Activated naive CD8-positive, alpha-beta T cell treated with anti-CD3 and anti-CD28 coated beads, Interleukin-2, amount 50 U/mL, for 16 hours (primary cell): ENCODE measurements around the gene MIR17HG.
A peak's percentile ranks its signal among the peaks of the same experiment; 100 is the strongest.
"Not testable (repeated sequence)": the region's sequence is repeated elsewhere in the genome, so short reads cannot be mapped to it uniquely, and the experiment has no call there.

ENCODE experiments used
- DNase-seq: peaks from one replicate; pipeline ENCODE4 v3.0.0-alpha.2; 2020; ENCODE audit warnings: low read depth, low spot score

MIR17HG gene

GRCh38 chr13:91347996-91348905 lies 764 bp downstream of the MIR17HG start:
- DNase-seq: peak; percentile 52

GRCh38 chr13:91348906-91349435 lies 1.5 kb downstream of the MIR17HG start:
- DNase-seq: peak; percentile 88

- DNase-seq: no peak
These were observed 2.8 kb downstream of the MIR17HG start for GRCh38 chr13:91349992-91350911.

GRCh38 chr13:91351123-91351522 lies 3.6 kb downstream of the MIR17HG start:
- DNase-seq: no peak

DNA sequence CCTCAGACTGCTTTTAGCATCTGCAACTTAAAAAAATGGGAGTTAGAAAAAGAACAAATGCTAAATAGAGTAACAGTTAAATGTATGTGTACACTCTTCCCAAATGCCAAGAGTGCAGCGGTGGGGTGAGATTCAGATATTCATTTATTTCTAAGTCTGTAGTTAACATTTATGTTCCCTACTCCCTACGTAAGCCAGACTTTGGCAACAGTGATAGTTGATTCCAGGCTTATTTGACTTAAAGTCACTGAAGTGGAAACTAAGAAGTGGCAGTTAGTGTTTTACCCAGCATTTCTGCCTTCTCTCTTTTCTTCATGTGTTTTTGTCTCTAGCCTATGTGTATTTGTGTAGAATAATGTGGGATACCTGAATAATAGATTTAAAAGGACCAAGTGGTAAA lies 4.5 kb downstream of the MIR17HG start:
- no peak for DNase-seq

DNA sequence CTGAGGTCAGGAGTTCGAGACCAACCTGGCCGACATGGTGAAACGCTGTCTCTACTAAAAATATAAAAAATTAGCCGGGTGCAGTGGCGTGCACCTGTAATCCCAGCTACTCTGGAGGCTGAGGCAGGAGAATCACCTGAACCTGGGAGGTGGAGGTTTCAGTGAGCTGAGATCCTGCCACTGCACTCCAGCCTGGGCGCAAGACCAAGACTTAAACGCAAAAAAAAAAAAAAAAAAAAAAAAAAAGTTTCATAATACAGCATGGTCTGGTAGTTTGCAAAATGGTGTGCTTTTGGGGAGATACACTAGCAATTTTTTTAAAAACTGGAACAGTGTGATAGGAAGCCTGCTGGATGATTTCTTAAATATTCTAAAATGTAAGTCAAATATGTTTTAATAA lies 5.4 kb downstream of the MIR17HG start:
- DNase-seq: not testable (repeated sequence)

DNA sequence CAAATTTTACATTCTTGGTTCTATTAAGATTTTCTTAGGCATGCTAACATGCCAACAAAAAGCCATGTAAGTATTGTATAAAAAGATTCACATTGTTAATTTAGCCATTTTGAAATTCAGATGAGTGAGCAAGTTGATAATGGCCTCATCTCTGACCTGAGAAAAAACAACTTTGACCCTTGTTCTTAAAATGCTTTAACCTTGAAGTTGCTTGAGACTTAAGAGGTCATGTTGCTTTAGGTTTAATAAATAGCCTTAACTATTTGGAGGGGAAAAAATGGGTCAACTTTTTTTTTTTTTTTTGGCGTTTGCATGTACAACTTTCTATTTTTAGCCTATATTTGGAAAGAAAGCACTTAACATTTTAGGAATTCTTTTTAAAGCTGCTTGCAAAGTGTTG lies 6.0 kb downstream of the MIR17HG start:
- no peak for DNase-seq

- DNase-seq: no peak
These were observed 7.8 kb downstream of the MIR17HG start for GRCh38 chr13:91355099-91355825.

GRCh38 chr13:91355826-91356710 lies 8.6 kb downstream of the MIR17HG start:
- DNase-seq: no peak

DNA sequence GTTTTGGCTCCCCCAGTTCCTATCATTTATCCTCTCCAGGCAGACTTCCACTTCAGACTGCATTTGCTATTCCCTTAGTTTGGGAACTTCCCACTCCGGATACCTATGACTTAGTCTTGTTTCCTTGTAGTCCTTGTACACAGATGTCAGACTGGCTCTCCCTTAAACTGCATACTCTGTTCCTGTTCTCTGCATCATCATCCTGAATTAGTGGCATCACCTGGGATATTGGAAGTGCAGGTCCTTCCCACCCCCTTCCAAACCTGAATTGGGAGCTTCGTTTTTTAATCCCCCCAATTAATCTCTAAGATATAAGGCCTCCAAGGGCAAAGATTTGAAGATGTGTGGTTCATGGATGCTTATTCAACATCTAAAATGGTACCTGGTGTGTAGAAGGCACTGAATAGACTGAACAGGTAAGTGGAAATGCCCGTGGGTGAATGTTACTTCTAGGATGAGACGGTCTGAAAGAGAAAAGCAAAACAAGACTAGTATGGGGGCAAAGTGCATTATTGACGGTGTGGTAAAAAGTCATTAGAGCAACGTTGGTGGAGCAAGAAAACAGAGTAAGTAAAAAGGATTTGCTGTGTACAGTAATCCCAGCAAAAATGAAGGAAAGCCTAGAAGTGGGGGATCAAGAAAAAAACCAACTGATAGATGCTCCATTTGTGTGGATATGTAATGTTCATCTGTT lies 9.6 kb downstream of the MIR17HG start:
- no peak for DNase-seq

DNA sequence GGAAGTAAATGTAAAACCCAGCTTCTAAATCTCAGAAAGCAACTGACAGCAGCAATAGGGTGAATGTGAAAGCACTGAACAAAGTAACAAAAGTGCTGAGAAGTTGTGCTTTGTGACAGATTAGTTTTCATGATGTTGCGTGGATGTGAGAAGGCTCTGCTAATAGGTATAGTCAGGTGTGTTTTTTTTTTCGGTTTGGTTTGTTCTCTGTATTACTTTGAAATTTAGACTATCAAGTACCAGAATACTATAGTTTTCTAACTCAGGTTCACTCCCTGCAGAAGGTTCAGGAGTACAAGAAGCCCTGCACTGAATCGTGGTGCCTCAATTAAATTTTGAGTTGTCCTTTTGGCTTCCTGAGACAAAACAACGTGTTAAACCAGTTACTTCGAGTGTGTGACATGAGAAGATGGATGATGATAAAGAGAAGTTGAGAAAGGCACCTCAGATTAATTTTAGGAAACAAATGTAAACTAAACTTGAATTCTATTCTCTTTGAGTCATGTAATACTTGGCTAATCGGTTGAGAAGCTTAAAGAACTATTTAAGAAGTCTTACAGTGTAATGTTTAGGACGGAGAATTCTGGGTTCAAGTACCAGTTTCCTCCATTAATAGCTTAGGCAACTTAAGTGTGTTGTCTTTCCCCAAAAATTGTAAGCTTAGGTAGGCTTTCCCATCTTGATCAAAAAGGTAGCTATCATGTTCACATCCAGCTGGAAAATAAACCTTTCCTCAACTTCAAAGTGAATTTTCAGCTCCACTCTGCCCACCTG lies 10.3 kb downstream of the MIR17HG start:
- no peak for DNase-seq

GRCh38 chr13:91358387-91358782 lies 10.9 kb downstream of the MIR17HG start:
- no peak for DNase-seq

- no peak for DNase-seq
These were observed 11.6 kb downstream of the MIR17HG start for GRCh38 chr13:91359111-91359510.

DNA sequence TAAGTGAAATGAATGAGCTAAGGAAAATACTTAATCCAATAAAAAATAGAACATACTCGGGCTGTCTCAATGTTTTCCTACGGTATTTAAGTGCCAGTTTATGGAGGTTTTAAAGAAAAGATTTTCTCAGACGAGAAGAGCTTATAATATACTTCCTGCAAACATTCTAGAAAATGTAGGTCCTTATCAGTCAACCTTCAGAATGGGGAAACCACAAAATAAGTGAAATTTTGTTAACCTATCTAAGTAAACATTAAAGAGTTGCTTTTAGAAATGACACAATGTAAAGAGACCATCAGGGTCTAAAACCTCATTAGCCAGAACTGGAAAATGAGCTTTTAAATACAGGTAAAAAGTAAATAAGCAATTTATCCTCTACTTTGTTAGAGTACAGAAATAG lies 12.1 kb downstream of the MIR17HG start:
- DNase-seq: no peak

DNA sequence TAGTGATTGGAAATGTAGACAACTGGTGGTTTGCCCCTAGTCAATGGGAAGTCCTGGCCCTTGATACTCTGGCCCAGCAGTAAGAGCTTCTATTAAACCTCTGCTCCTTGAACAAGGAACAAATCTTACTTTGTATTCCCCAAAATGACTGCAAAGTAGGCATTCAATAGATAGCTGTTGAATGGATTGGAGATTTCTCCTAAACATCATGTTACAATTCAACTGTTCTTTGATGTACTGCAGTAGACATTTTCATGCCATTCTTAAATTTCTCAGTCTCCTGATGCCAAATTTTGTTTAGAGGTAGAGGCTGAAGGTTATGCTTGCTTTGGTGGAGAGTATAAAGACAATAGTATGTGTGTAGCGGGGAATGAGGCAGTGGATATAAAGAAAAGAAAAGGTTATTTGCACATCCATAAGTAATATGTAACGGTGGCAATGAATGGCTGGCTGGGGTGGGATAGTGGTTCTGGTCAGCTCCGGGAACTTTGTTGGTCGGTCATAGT lies 12.8 kb downstream of the MIR17HG start:
- DNase-seq: no peak

GRCh38 chr13:91361755-91362271 lies 14.3 kb downstream of the MIR17HG start:
- DNase-seq: no peak

DNA sequence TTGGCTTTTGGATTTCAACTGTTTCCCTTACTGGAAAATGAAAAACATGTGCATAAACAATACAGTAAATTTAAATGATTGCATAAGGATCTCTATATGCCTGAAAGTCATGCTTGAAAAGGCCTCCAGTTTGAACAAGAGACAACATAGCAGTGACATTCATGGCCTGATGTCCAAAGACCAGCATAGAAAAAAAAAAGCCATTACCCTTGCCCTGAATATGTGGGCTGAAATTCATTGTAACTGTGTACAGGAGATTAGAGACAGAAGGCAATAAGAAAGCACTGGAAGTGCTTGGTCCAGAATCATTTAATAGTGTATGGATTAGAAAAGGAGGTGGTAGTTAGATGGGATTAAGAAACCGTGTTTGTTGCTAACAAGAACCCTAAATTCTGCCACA lies 15.4 kb downstream of the MIR17HG start:
- DNase-seq: no peak

- no peak for DNase-seq
These were observed 20.6 kb downstream of the MIR17HG start for GRCh38 chr13:91368101-91368500.
